Esophagus squamous epithelium (tissue), 4 donors: ENCODE measurements around the gene SCMH1.

Experiments used
- CTCF ChIP-seq, 6 experiments: fragments of 450-650 bp in 4 of 6; fragments of 200-600 bp in 2 of 6; sonication (generic) in 2 of 6; IDR thresholded peaks; one replicate each; pipeline ENCODE4 v1.5.1; 2016 to 2019; ENCODE audit warnings: antibody characterized with exemption in 6 of 6, mild to moderate bottlenecking in 4 of 6, moderate library complexity in 4 of 6
- POLR2A ChIP-seq, 4 donors: fragments of 450-650 bp; IDR thresholded peaks; one replicate each; pipeline ENCODE4 v1.6.1; 2017; ENCODE audit warnings: antibody characterized with exemption in 4 of 4, mild to moderate bottlenecking in 4 of 4, moderate library complexity in 3 of 4

- TF ChIP-seq CTCF (IDR thresholded peaks at IDR 0.05): no peak
- TF ChIP-seq POLR2A (IDR thresholded peaks at IDR 0.05): no peak
These were observed 6.2 kb downstream of the SCMH1 start for GRCh38 chr1:41235893-41236292.
